Urinary bladder (tissue), 4 donors: ENCODE results near the gene AKAP1. TPM values are rescaled to one million over a fixed set of nuclear protein-coding genes. Genes with fewer than 3 reads are reported as not detected.

ENCODE experiments used
- DNase-seq: peaks from one replicate; pipeline ENCODE4 v3.0.0-alpha.2; 2015; ENCODE audit errors: extremely low spot score
- H3K27ac ChIP-seq: one replicate; pipeline ENCODE4 v1.5.1; 2013; ENCODE audit warnings: low read depth, mild to moderate bottlenecking, moderate library complexity
- H3K36me3 ChIP-seq: one replicate; pipeline ENCODE4 v1.6.1; 2013; ENCODE audit warnings: mild to moderate bottlenecking, moderate library complexity; ENCODE audit not compliant: insufficient read depth
- H3K4me1 ChIP-seq: one replicate; pipeline ENCODE4 v1.6.1; 2013; ENCODE audit warnings: mild to moderate bottlenecking, moderate library complexity; ENCODE audit not compliant: insufficient read depth
- H3K4me3 ChIP-seq: one replicate; pipeline ENCODE4 v1.5.1; 2013; ENCODE audit warnings: low read depth, low read length
- WGBS: extraction: QIAGEN DNeasy Blood & Tissue Kit; methylation state at CpG from one replicate; pipeline ENCODE4 v1.1.7; 2013; 5-methylcytosine and 5-hydroxymethylcytosine counted together
- polyA plus RNA-seq: library from polyadenylated mRNA; stranded (reverse); fragments of 200-250 nt; gene quantifications from one replicate; pipeline ENCODE4 v1.2.3, GENCODE V29; 2013
- total RNA-seq: library from RNA; depleted of rRNA; stranded (reverse); fragments of >200 nt; gene quantifications from one replicate; pipeline ENCODE4 v1.2.3, GENCODE V29; 2014
- donor health status: healthy with polysubstance abuse.
- donor health status: healthy.

Gene AKAP1
- total and polyA plus RNA-seq, 2 donors: 14.1 to 80.3 TPM

GRCh38 chr17:57115377-57115776 lies 30.3 kb downstream of the AKAP1 start:
- H3K4me1 ChIP-seq: no peaks in the 10 kb centered on the region
- H3K4me3 ChIP-seq: no peak overlapping the region
- 68% methylated on average over 4 of the region's 4 CpGs for WGBS
- no peaks in the 10 kb centered on the region for H3K36me3 ChIP-seq
- no peak for DNase-seq
- no peak overlapping the region for H3K27ac ChIP-seq

- no peak for DNase-seq
- Histone ChIP-seq H3K27ac (no peak overlapping the region), H3K4me1 (no peaks in the 10 kb centered on the region), H3K4me3 (no peak overlapping the region), H3K36me3 (no peaks in the 10 kb centered on the region)
- WGBS: 95% methylated on average over 21 of the region's 21 CpGs
These were observed 30.9 kb downstream of the AKAP1 start for GRCh38 chr17:57115916-57116315.

GRCh38 chr17:57117798-57118197 lies 32.8 kb downstream of the AKAP1 start:
- WGBS: 93% methylated on average over 4 of the region's 4 CpGs
- Histone ChIP-seq H3K27ac (no peak overlapping the region), H3K4me1 (no peaks in the 10 kb centered on the region), H3K36me3 (peaks cover 2% of the 10 kb centered on the region), H3K4me3 (no peak overlapping the region)
- no peak for DNase-seq

GRCh38 chr17:57120814-57121213 lies 35.8 kb downstream of the AKAP1 start:
- no peak for DNase-seq
- H3K27ac ChIP-seq: no peak overlapping the region
- H3K36me3 ChIP-seq: peaks cover 4% of the 10 kb centered on the region
- H3K4me3 ChIP-seq: no peak overlapping the region
- no peaks in the 10 kb centered on the region for H3K4me1 ChIP-seq

- no peak for DNase-seq
- H3K4me3 ChIP-seq: no peak overlapping the region
- H3K27ac ChIP-seq: no peak overlapping the region
- 57% methylated on average over 12 of the region's 12 CpGs for WGBS
- no peaks in the 10 kb centered on the region for H3K4me1 ChIP-seq
- H3K36me3 ChIP-seq: peaks cover 4% of the 10 kb centered on the region
These were observed 36.4 kb downstream of the AKAP1 start for GRCh38 chr17:57121308-57122042.

GRCh38 chr17:57124053-57124452 lies 39.0 kb downstream of the AKAP1 start:
- 75% methylated on average over 4 of the region's 4 CpGs for whole genome bisulfite sequencing
- Histone ChIP-seq H3K4me1 (no peaks in the 10 kb centered on the region), H3K27ac (no peak overlapping the region), H3K4me3 (no peak overlapping the region), H3K36me3 (peaks cover 4% of the 10 kb centered on the region)
- DNase-seq: no peak

- H3K36me3 ChIP-seq: peaks cover 4% of the 10 kb centered on the region
- H3K4me1 ChIP-seq: no peaks in the 10 kb centered on the region
- H3K4me3 ChIP-seq: no peak overlapping the region
- DNase-seq: no peak
- 95% methylated on average over 2 of the region's 2 CpGs for WGBS
- no peak overlapping the region for H3K27ac ChIP-seq
These were observed 40.4 kb downstream of the AKAP1 start for GRCh38 chr17:57125406-57125805.

GRCh38 chr17:57125866-57126265 lies 40.8 kb downstream of the AKAP1 start:
- DNase-seq: no peak
- Histone ChIP-seq H3K36me3 (peaks cover 4% of the 10 kb centered on the region), H3K27ac (no peak overlapping the region), H3K4me1 (no peaks in the 10 kb centered on the region), H3K4me3 (no peak overlapping the region)
- WGBS: 88% methylated on average over 6 of the region's 6 CpGs

- no peaks in the 10 kb centered on the region for H3K4me1 ChIP-seq
- 27% methylated on average over 16 of the region's 16 CpGs for WGBS
- peak; percentile 26 for DNase-seq
- no peak overlapping the region for H3K27ac ChIP-seq
- no peaks in the 10 kb centered on the region for H3K36me3 ChIP-seq
- no peak overlapping the region for H3K4me3 ChIP-seq
These were observed 45.8 kb downstream of the AKAP1 start for GRCh38 chr17:57130708-57131461.

GRCh38 chr17:57132663-57133062 lies 47.6 kb downstream of the AKAP1 start:
- WGBS: 82% methylated on average over 2 of the region's 2 CpGs
- Histone ChIP-seq H3K36me3 (no peaks in the 10 kb centered on the region), H3K27ac (no peak overlapping the region), H3K4me3 (no peak overlapping the region), H3K4me1 (no peaks in the 10 kb centered on the region)
- no peak for DNase-seq

- no peaks in the 10 kb centered on the region for H3K4me1 ChIP-seq
- 85% methylated on average over 7 of the region's 7 CpGs for WGBS
- H3K4me3 ChIP-seq: no peak overlapping the region
- H3K36me3 ChIP-seq: no peaks in the 10 kb centered on the region
- H3K27ac ChIP-seq: no peak overlapping the region
- no peak for DNase-seq
These were observed 48.4 kb downstream of the AKAP1 start for GRCh38 chr17:57133486-57133885.

- Histone ChIP-seq H3K36me3 (no peaks in the 10 kb centered on the region), H3K4me3 (no peak overlapping the region), H3K27ac (no peak overlapping the region), H3K4me1 (no peaks in the 10 kb centered on the region)
- DNase-seq: no peak
- WGBS: 92% methylated on average over 13 of the region's 13 CpGs
These were observed 50.2 kb downstream of the AKAP1 start for GRCh38 chr17:57135026-57135788.

- 54% methylated on average over 21 of the region's 21 CpGs for WGBS
- no peaks in the 10 kb centered on the region for H3K4me1 ChIP-seq
- no peak overlapping the region for H3K27ac ChIP-seq
- H3K4me3 ChIP-seq: no peak overlapping the region
- no peak for DNase-seq
- no peaks in the 10 kb centered on the region for H3K36me3 ChIP-seq
These were observed 50.8 kb downstream of the AKAP1 start for GRCh38 chr17:57135789-57136291.
